Measurements from ENCODE around the gene RENBP.

- TF ChIP-seq POLR2A (IDR thresholded peaks at IDR 0.05), result no peak
- TF ChIP-seq, protein P1, sequence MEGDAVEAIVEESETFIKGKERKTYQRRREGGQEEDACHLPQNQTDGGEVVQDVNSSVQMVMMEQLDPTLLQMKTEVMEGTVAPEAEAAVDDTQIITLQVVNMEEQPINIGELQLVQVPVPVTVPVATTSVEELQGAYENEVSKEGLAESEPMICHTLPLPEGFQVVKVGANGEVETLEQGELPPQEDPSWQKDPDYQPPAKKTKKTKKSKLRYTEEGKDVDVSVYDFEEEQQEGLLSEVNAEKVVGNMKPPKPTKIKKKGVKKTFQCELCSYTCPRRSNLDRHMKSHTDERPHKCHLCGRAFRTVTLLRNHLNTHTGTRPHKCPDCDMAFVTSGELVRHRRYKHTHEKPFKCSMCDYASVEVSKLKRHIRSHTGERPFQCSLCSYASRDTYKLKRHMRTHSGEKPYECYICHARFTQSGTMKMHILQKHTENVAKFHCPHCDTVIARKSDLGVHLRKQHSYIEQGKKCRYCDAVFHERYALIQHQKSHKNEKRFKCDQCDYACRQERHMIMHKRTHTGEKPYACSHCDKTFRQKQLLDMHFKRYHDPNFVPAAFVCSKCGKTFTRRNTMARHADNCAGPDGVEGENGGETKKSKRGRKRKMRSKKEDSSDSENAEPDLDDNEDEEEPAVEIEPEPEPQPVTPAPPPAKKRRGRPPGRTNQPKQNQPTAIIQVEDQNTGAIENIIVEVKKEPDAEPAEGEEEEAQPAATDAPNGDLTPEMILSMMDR (IDR thresholded peaks at IDR 0.05 in 4 of 5, conservative IDR thresholded peaks at IDR 0.05 in 1 of 5), result no peak
Measured at GRCh38 chrX:153933748-153934147, 10.7 kb downstream of the RENBP start.
